CD4-positive, alpha-beta T cell (primary cell): ENCODE measurements around the gene BEST3. TPM values are rescaled to one million over a fixed set of nuclear protein-coding genes. Genes with fewer than 3 reads are reported as not detected.

Experiments used
- ATAC-seq: fragments of 200-7000 bp; cut with Tn5 transposase; one replicate; pipeline ENCODE4 v1.10.0; 2022; ENCODE audit warnings: mild to moderate bottlenecking; ENCODE audit not compliant: poor library complexity
- CTCF ChIA-PET: fragments of 350-600 bp; sonication (Branson Sonifier 250); formaldehyde crosslinking; loops from one replicate; lab custom pipeline; 2021; ENCODE audit warnings: antibody characterized with exemption, inconsistent platforms; lab: Charles Lee
- POLR2A ChIA-PET: fragments of 350-600 bp; sonication (Branson Sonifier 250); formaldehyde crosslinking; loops from one replicate; lab custom pipeline; 2021; ENCODE audit warnings: antibody characterized with exemption, inconsistent platforms; lab: Charles Lee
- DNase-seq, 14 experiments: peaks; one replicate each; pipeline ENCODE4 v3.0.0-alpha.2; 2013 to 2020; ENCODE audit warnings: mixed read lengths in 2 of 14
- H3K27ac ChIP-seq, 2 donors: one replicate each; pipeline versions ENCODE4 v1.5.1 to v1.7.0; 2013; ENCODE audit warnings: low read length in 2 of 2, low read depth in 1 of 2, mild to moderate bottlenecking in 1 of 2
- H3K27me3 ChIP-seq, 2 experiments: 1 replicate in 1 of 2; 2 replicates in 1 of 2; pipeline versions ENCODE4 v1.6.1 to v1.7.0; 2013; ENCODE audit warnings: low read length in 2 of 2, control low read depth in 1 of 2, mild to moderate bottlenecking in 1 of 2, moderate library complexity in 1 of 2; ENCODE audit not compliant: insufficient read depth in 2 of 2, control insufficient read depth in 1 of 2
- H3K36me3 ChIP-seq: one replicate; pipeline ENCODE4 v1.6.1; 2013; ENCODE audit warnings: low read length, control low read depth; ENCODE audit not compliant: insufficient read depth
- H3K4me1 ChIP-seq: one replicate; pipeline ENCODE4 v1.6.1; 2013; ENCODE audit warnings: low read length, control low read depth; ENCODE audit not compliant: insufficient read depth
- H3K4me3 ChIP-seq: one replicate; pipeline ENCODE4 v1.5.1; 2013; ENCODE audit warnings: mild to moderate bottlenecking, low read length, moderate library complexity
- H3K9me3 ChIP-seq, 2 experiments: 1 replicate in 1 of 2; 2 replicates in 1 of 2; pipeline versions ENCODE4 v1.6.1 to v1.7.0; 2013; ENCODE audit warnings: low read length in 2 of 2, mild to moderate bottlenecking in 2 of 2, control low read depth in 1 of 2, moderate library complexity in 1 of 2; ENCODE audit not compliant: control insufficient read depth in 1 of 2, insufficient read depth in 1 of 2
- H3K27ac Mint-ChIP-seq: one replicate; pipeline ENCODE4 v1.8.0; 2020; ENCODE audit warnings: mixed read lengths
- H3K27me3 Mint-ChIP-seq: one replicate; pipeline ENCODE4 v1.8.0; 2021; ENCODE audit warnings: mixed read lengths
- H3K36me3 Mint-ChIP-seq: one replicate; pipeline ENCODE4 v1.8.0; 2021; ENCODE audit warnings: low read depth, mixed read lengths
- H3K4me1 Mint-ChIP-seq: one replicate; pipeline ENCODE4 v1.8.0; 2021; ENCODE audit warnings: low read depth, mixed read lengths
- H3K4me3 Mint-ChIP-seq: one replicate; pipeline ENCODE4 v1.8.0; 2020; ENCODE audit warnings: mild to moderate bottlenecking, mixed read lengths
- H3K9me3 Mint-ChIP-seq: one replicate; pipeline ENCODE4 v1.8.0; 2020; ENCODE audit warnings: mixed read lengths
- intact Hi-C, 2 experiments: fragments of 100-400 bp; cut with DNase I in 1 of 2; cut with micrococcal nuclease in 1 of 2; formaldehyde crosslinking; loops; one replicate each; pipeline versions ENCODE4 v1.15.1 to v1.9.0; 2023 to 2025; cut with DNase I, micrococcal nuclease
- total RNA-seq, 174 experiments: library from RNA in 2 of 174; stranded (reverse) in 2 of 174; gene quantifications; one replicate each; pipeline ENCODE4 v1.2.3 and lab custom pipeline; 2021 to 2026
- TF ChIP-seq, protein P1 (sequence below): fragments of 200-600 bp; IDR thresholded peaks from one replicate; pipeline ENCODE4 v1.8.0; 2022; ENCODE audit warnings: antibody characterized with exemption, mild to moderate bottlenecking

The BEST3 gene
- total RNA-seq, 2 experiments from 2014 or later: not detected

DNA sequence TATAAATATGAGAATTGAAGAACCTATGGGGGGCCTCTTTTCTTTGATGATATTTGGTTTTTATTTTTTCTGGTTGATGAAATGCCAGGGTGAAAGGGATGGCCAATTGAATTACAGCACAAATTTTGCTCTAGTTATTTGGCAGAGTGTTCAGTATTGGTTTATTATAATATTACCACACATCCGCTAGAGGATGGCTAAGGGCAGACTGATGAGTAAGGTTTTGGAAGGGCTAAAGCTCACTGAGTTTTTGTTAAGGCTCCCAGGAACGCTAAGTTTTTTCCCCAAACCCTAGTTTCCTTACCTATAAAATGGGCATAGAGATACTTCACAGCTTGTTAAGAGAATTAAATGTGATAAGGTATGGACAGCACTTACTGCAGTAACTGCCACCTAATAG is 54.1 kb downstream of the BEST3 start:
- ChIA-PET POLR2A (no interaction called here), CTCF (interaction anchor here (1.2 kb wide), 1 partner anchor 10 kb away, joined by 3 read pairs; no protein-coding TSS in a partner anchor)
- no peaks in the 10 kb centered on the region for H3K27me3 ChIP-seq
- ATAC-seq (no peak), DNase-seq (no peak)
- Mint-ChIP-seq H3K27me3 (peaks cover 8% of the 10 kb centered on the region), H3K36me3 (no peaks in the 10 kb centered on the region), H3K4me1 (no peaks in the 10 kb centered on the region), H3K27ac (no peak overlapping the region), H3K9me3 (no peaks in the 10 kb centered on the region), H3K4me3 (no peak overlapping the region)
- no peaks in the 10 kb centered on the region for H3K9me3 ChIP-seq
- no peak overlapping the region for H3K4me3 ChIP-seq
- H3K27ac ChIP-seq: no peak overlapping the region
- intact Hi-C loops: no loop called here
- no peaks in the 10 kb centered on the region for H3K4me1 ChIP-seq
- H3K36me3 ChIP-seq: no peaks in the 10 kb centered on the region
- TF ChIP-seq, protein P1, sequence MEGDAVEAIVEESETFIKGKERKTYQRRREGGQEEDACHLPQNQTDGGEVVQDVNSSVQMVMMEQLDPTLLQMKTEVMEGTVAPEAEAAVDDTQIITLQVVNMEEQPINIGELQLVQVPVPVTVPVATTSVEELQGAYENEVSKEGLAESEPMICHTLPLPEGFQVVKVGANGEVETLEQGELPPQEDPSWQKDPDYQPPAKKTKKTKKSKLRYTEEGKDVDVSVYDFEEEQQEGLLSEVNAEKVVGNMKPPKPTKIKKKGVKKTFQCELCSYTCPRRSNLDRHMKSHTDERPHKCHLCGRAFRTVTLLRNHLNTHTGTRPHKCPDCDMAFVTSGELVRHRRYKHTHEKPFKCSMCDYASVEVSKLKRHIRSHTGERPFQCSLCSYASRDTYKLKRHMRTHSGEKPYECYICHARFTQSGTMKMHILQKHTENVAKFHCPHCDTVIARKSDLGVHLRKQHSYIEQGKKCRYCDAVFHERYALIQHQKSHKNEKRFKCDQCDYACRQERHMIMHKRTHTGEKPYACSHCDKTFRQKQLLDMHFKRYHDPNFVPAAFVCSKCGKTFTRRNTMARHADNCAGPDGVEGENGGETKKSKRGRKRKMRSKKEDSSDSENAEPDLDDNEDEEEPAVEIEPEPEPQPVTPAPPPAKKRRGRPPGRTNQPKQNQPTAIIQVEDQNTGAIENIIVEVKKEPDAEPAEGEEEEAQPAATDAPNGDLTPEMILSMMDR: no peak

DNA sequence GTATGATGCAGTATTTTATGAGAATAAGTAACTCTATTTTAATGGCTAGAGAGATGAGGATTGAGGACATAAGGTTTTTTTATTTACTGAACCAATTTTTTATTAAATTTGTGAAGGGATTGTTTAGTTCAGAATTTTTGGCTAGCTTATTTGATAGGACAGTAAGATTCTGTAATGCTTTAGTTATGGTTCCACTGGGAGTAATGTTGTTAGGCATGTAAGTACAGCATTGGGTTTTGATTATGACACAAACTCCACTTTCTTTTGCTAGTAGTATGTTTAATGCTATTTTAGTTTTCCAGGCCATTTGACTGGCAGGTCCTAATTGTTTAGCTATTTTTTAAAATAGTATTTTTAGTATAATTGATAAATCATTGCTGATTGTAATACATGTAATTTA is 54.6 kb downstream of the BEST3 start:
- Mint-ChIP-seq H3K27me3 (peaks cover 8% of the 10 kb centered on the region), H3K4me3 (no peak overlapping the region), H3K27ac (no peak overlapping the region), H3K9me3 (no peaks in the 10 kb centered on the region), H3K4me1 (no peaks in the 10 kb centered on the region), H3K36me3 (no peaks in the 10 kb centered on the region)
- TF ChIP-seq, protein P1: no peak
- CTCF ChIA-PET: interaction anchor here (1.2 kb wide), 1 partner anchor 11 kb away, joined by 3 read pairs; no protein-coding TSS in a partner anchor
- H3K27me3 ChIP-seq: no peaks in the 10 kb centered on the region
- H3K4me1 ChIP-seq: no peaks in the 10 kb centered on the region
- H3K27ac ChIP-seq: no peak overlapping the region
- no peak for DNase-seq
- H3K4me3 ChIP-seq: no peak overlapping the region
- H3K9me3 ChIP-seq: no peaks in the 10 kb centered on the region
- H3K36me3 ChIP-seq: no peaks in the 10 kb centered on the region
- POLR2A ChIA-PET: no interaction called here
- intact Hi-C loops: no loop called here
- no peak for ATAC-seq

DNA sequence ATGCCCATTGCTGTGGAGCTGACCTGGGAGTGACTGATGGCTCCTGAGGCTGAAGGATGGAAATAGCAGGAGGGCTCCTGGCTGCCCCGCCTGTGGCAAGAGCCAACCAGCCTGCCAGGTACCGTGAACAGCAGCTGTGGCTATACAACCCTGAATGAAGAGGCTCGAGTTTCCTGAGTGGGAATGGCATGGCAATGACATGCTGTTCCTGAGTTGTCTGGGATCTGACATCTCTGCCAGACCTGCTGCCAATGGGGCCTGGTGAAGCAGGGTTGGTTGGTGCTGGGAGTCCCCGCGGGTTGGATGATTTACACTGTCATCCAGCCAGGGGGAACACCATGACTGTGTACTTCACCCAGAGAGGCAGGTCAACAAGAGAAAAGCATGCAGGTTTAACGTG is 56.6 kb downstream of the BEST3 start:
- Mint-ChIP-seq H3K27ac (no peak overlapping the region), H3K9me3 (no peaks in the 10 kb centered on the region), H3K36me3 (no peaks in the 10 kb centered on the region), H3K4me3 (no peak overlapping the region), H3K4me1 (no peaks in the 10 kb centered on the region), H3K27me3 (no peaks in the 10 kb centered on the region)
- POLR2A ChIA-PET: no interaction called here
- DNase-seq (no peak), ATAC-seq (no peak)
- H3K27me3 ChIP-seq: no peaks in the 10 kb centered on the region
- no peaks in the 10 kb centered on the region for H3K4me1 ChIP-seq
- H3K27ac ChIP-seq: no peak overlapping the region
- TF ChIP-seq, protein P1: no peak
- CTCF ChIA-PET: no interaction called here
- intact Hi-C loops: no loop called here
- H3K9me3 ChIP-seq: no peaks in the 10 kb centered on the region
- no peaks in the 10 kb centered on the region for H3K36me3 ChIP-seq
- H3K4me3 ChIP-seq: no peak overlapping the region
